NCI-H2196 (cell line): Measurements from ENCODE around the gene H2BK1.

Source experiments
- DNase-seq: peaks from one replicate; lab custom pipeline; 2025; ENCODE audit not compliant: unreplicated experiment; lab: John Stamatoyannopoulos, UW

H2BK1 gene

DNA sequence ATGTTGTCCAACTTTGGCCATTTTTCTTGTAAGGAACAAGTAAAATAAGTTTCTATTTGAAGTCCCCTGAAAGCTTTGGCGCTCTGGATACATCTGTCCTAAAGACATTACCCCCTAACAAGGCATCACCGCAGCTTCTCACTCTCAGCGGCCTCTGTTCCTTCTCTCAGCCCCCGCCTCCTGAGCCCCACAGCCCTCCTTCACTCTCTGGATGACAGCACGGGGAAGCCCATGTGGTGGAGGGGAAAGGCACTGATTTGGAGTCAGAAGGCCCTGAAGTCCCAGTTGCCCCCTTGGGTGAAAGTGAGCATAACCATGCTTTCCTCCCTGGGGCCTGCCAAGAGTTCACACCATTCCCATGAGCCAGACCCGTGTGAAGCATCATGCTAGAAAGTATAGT lies 4.6 kb downstream of the H2BK1 start:
- no peak for DNase-seq

DNA sequence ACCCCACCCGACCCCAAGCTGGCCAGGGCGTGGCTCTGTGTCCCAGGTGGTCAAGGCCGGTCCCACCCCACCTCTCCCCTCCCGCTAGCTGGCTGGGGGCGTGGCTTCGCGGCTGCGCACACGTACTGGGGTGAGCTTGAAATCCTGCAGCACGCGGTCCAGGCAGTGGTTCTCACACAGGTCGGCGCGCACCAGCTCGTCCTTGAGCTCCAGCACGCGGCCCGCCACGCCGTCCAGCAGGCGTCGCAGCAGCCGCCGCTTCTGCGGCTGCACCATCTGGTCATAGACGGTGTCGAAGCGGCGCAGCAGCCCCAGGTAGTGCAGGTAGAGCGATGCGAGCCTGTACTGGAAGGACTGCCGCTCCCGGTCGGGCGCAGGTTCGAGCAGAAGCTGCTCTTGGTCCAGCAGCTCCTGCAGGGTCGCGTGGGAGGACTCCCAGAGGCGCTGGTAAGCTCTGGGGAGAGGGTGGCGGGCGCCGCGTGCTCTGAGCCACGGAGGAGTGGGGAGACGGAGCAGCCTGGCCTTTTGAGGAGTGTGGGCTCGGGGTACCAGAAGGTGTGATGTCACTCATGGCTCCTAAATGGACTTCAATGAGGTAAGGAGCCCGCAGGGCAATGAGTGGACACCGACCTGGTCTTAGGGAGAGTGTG lies 5.8 kb downstream of the H2BK1 start:
- DNase-seq: no peak

DNA sequence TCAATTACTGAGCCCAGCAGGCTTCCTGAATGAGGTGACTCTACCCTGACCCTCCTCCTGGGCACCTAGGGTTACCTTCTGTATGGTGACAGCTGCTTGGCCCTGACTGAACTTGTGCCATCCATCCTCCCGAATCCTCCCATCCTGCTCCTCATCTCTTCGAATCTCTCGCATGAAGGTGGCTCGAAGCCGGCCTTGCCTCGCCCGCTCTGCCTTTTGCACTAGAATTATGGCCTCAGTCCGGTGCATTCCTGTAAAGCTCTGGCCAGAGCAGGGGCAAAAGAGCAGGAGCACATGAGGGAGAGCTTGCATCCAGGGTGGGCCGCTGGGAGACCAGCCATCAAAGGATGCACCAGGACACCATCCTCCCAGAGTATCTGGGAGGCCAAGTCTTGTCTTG lies 7.5 kb downstream of the H2BK1 start:
- DNase-seq: no peak

GRCh38 chr7:151201751-151202150 lies 8.5 kb downstream of the H2BK1 start:
- no peak for DNase-seq

DNA sequence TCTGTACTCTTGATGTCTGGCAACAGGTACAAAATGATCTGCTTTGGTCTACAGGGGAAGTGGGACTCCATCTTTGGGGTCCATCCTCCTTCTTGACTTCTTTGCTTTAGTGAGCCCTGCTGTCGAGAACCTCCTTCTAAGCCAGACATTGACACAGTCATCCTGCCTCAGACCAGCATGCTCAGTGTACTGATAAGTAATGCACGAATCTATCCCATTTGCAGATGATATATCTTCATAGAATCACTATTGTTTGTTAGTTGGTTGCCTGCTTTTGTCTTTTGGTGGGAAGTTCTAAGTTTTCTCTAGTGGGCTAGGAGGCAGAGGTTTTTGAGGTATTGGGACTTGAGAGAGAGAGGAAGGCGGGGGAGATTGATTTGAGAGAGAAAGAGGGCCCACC lies 8.9 kb downstream of the H2BK1 start:
- no peak for DNase-seq

DNA sequence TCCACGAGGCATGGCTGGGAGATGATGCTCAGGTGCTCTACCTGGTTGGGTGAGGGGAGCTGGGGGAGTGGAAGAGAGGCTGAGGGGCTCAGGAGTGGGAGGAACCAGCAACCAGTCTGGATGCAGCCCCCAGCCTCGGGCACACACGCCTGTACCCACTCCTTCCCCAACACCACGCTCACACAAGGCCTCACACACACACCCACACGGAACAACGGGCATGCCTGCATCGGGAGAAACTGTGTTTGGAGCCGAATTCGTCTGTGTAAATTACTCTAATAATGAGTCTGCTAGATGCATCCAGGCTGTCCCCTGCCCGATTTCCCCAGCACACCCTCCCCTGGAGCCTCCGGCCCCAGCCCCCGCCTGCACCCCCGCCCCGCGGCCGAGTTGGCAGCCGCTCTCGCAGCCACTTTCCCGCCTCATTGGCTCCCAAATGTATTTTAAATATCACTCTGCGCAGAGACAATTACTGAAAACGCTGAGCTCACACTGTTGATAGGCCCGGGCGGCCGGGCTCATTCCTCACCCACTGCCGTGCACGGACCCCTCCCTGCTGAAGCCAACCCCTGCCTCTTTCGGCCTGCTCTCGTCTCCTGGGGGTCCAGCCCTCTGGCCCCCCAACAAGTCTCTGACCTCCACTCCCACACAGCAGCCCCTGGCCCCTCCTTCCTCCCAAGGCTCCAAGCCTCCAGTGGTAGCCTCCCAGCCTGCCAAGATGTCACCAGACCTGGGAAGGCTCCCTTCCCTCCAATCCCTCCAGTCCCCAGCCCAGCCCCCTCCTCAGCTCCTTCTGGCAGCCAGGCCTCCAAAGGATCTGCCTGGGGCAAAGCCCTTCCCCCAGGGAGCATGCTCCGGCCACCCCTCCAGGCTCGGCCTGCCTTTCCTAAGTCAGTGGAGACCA lies 11.1 kb downstream of the H2BK1 start:
- DNase-seq: no peak

GRCh38 chr7:151197932-151198331 lies 12.4 kb downstream of the H2BK1 start:
- no peak for DNase-seq

GRCh38 chr7:151195616-151196450 lies 14.5 kb downstream of the H2BK1 start:
- no peak for DNase-seq

DNA sequence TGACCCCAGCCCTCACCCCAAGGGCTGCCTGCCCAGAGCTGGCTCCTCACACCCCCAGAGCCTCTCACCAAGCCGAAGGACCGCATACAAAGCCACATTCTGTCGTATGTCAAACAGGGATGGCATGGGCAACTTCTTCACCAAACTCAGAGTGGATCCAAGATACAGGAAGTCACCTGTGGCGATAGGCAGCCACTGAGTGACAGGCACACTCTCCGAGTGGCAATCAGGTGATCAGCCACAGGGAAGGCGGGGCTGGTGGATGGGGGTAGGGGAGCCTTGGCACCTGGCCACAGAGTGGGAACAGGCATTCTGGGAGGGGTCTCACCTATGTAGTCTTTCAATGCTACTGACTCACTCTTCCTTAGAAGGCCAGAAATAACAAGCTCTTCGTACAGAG lies 16.1 kb downstream of the H2BK1 start:
- DNase-seq: no peak

- no peak for DNase-seq
These were observed 16.9 kb downstream of the H2BK1 start for GRCh38 chr7:151193203-151193978.

GRCh38 chr7:151192002-151192539 lies 18.2 kb downstream of the H2BK1 start:
- no peak for DNase-seq

GRCh38 chr7:151191544-151191943 lies 18.7 kb downstream of the H2BK1 start:
- no peak for DNase-seq

- DNase-seq: no peak
These were observed 21.2 kb downstream of the H2BK1 start for GRCh38 chr7:151189038-151189437.

DNA sequence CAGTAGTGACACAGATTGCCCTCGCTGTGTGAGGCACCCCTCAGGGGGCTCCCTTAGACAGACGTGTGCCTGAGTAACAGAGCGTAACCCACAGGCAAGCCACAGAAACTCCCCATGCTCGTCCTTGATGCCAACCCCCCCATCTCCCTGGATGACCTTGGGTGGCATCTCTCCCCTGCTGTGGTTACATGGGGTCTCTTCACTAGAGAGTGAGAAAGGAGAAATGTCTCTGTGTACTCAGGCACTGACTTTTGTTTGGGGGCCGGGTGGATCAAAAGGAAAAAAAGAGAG lies 22.1 kb downstream of the H2BK1 start:
- DNase-seq: no peak

GRCh38 chr7:151187409-151188251 lies 22.7 kb downstream of the H2BK1 start:
- no peak for DNase-seq

DNA sequence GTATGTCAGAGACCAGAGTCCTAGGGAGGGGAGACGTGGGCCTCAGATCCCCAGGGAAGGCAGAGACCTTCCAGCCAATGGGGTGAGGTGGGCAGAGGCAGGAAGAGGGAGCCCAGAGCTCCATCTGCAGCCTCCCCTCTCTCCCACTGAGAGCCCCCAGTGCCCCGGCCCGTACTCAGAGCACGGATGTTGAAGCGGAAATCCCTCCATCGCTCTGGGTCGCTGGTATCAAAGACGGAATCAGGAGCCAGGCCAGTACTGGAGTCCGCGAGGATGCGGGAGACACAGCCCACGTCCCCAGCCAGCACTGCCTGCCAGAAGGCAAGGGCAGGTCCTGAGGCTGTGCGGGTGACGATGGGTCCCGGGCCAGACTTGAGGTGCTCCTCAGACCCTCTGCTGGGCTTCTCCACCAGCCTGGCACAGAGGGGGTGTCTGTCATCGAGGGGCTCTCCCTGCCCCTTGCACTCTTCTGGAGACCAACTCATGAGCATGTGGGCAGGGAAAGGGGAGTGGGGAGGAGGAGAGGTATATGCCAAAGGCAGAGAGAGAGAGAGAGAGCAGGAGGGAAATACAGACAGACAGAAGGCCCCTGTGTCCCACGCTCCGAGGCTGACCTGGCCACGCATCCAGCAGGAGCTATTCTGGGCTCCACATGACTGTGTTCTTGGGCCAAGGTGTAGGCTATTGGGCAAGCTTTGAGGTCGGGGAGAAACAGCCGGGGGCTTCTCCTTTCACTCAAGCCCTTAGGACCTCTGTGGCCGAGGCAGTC lies 23.5 kb downstream of the H2BK1 start, which contains the start of gene ASB10:
Gene ASB10 (minus strand): TSS at position 611 of the 769 bp plus-strand sequence. CDS start 120 bp downstream, at position 491.
- DNase-seq: no peak

DNA sequence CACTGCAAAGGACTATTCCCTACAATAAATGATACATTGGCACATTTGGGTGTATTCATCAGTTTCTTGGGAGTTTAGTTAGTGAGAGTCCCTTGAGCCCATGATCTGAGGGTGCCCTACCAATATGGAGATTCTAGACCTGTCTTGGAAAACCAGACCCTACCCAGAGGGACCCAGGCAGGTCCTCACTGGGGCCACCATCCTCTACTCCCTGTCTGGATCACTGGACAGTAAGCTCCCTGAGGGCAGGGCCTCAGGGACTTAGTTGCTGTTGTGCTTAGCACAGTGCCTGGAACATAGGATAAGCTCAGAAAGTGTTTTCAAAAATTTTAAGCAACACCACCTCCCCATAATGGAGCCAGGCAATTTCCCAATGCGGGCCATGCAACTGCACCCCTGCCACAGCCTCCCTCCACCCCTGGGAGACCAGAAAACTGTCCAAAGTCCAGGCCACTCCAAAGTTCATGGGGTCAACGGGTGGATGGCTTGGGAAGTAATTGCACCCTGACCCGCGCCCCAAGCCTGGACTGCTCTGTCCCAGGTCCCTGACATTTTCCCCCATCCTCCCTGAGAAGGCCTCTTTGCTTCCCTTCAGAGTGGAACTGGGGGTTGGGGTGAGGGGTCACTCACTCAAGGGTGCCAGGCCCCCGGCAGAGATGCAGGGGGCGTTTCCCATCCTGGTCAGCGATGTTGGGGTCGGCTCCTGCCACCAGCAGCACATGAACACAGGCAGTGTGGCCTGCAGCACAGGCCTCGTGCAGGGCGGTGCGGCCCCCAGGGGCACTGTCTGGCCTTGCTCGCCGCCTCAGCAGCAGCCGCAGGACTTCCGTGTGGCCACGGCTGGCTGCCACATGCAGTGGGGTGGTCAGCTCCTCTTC lies 24.3 kb downstream of the H2BK1 start:
- DNase-seq: no peak

DNA sequence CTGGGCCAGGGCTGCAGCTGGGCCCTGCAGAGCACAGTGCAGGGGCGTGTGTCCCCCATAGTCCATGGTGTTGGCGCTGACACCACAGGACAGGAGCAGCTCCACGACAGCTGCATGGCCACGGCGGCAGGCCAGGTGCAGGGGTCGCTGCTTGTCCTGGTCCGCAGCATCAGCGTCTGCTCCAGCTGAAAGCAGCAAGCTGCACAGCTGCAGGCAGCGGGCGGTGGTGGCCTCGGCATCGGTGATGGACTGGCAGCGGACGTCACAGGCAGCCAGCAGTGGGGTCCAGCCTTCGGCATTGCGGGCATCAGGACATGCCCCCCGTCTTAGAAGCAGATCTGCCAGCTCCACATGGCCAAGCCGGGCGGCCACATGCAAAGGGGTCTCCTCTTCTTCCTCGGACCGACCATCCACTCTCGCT lies 29.3 kb downstream of the H2BK1 start:
- no peak for DNase-seq
